Right atrium auricular region (tissue), 2 donors: ENCODE measurements around the gene DDX1. TPM values are rescaled to one million over a fixed set of nuclear protein-coding genes. Genes with fewer than 3 reads are reported as not detected.

ENCODE experiments used
- DNase-seq: peaks from one replicate; pipeline ENCODE4 v3.0.0-alpha.2; 2019; ENCODE audit warnings: low spot score
- H3K27ac ChIP-seq, 2 donors: fragments of 200-600 bp; sonication (generic); 1 replicate in 1 of 2; 2 replicates in 1 of 2; pipeline ENCODE4 v1.5.1; 2016 to 2019
- H3K27me3 ChIP-seq, 2 donors: fragments of 200-600 bp; sonication (generic); one replicate each; pipeline versions ENCODE4 v1.5.1 to v1.6.0; 2017 to 2019
- H3K36me3 ChIP-seq: fragments of 200-600 bp; sonication (generic); one replicate; pipeline ENCODE4 v1.5.1; 2016
- H3K4me1 ChIP-seq, 2 donors: fragments of 200-600 bp; sonication (generic); one replicate each; pipeline versions ENCODE4 v1.5.1 to v1.6.0; 2017 to 2019
- H3K4me3 ChIP-seq, 2 donors: fragments of 200-600 bp; sonication (generic); 1 replicate in 1 of 2; 2 replicates in 1 of 2; pipeline ENCODE4 v1.5.1; 2017 to 2019; ENCODE audit warnings: mild to moderate bottlenecking in 1 of 2, moderate library complexity in 1 of 2
- H3K9me3 ChIP-seq, 2 donors: fragments of 200-600 bp; sonication (generic); one replicate each; pipeline ENCODE4 v1.5.1; 2019
- total RNA-seq, 2 donors: library from RNA; depleted of rRNA; stranded (reverse); fragments of >200 nt; gene quantifications; one replicate each; pipeline ENCODE4 v1.1.0, GENCODE V29; 2016
- TF ChIP-seq, protein P1 (sequence below), 2 donors: fragments of 200-600 bp; sonication (generic); IDR thresholded peaks; one replicate each; pipeline ENCODE4 v1.5.1; 2019; ENCODE audit warnings: antibody characterized with exemption in 2 of 2

The DDX1 gene
- total RNA-seq, 2 donors from 2014 or later: 60.1 to 75.9 TPM

DNA sequence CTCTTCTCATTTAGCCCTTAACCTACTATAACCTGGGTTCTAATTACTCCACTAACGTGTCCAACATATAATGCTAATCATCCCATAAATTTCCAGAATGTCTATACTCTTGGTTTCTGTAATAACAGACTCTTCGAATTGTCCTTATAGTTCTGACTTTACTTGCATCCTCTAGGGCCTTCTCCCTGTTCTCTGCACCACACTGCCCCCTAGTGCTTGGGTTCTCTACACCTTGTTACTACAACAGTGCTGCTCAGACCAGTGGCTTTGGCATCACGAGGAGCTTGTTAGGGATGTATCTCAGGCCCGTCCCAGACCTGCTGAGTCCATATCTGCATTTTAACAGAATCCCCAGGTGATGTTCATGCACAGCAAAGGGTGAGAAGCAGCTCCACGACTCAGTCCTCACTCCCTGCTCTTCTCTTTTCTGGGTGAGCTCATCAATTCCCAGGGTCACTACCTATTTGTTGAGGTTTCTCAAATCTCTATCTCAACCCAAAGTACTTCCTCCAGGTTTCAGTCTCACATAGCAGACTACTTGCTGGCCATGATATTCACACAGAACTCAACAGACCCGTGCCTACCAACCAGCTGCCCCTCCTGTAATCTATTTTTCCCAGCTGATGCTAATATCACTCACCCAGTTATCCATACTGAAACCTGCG, 14.5 kb upstream of the DDX1 start:
- Histone ChIP-seq H3K27me3 (no peaks in the 10 kb centered on the region), H3K4me3 (no peak overlapping the region), H3K4me1 (no peaks in the 10 kb centered on the region), H3K36me3 (no peaks in the 10 kb centered on the region), H3K27ac (no peak overlapping the region), H3K9me3 (no peaks in the 10 kb centered on the region)
- peak; percentile 84 for DNase-seq
- TF ChIP-seq, protein P1, sequence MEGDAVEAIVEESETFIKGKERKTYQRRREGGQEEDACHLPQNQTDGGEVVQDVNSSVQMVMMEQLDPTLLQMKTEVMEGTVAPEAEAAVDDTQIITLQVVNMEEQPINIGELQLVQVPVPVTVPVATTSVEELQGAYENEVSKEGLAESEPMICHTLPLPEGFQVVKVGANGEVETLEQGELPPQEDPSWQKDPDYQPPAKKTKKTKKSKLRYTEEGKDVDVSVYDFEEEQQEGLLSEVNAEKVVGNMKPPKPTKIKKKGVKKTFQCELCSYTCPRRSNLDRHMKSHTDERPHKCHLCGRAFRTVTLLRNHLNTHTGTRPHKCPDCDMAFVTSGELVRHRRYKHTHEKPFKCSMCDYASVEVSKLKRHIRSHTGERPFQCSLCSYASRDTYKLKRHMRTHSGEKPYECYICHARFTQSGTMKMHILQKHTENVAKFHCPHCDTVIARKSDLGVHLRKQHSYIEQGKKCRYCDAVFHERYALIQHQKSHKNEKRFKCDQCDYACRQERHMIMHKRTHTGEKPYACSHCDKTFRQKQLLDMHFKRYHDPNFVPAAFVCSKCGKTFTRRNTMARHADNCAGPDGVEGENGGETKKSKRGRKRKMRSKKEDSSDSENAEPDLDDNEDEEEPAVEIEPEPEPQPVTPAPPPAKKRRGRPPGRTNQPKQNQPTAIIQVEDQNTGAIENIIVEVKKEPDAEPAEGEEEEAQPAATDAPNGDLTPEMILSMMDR (IDR thresholded peaks at IDR 0.05): peak; percentile 76 to 80

DNA sequence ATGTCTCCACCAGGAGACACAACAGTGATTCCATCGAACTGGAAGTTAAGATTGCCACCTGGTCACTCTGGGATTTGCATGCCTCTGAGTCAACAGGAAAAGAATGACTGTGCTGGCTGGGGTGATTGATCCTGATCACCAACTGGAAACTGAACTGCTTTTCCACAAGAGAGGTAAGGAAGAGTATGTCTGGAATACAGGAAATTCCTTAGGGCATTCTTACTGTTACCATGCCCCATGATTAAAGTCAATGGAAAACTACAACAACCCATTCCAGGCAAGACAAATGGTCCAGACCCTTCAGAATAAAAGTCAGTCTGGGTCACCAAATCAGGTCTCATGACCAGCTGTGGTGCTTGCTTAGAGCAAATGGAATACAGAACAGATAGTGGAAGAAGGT, 12.0 kb upstream of the DDX1 start:
- Histone ChIP-seq H3K27ac (no peak overlapping the region), H3K27me3 (no peaks in the 10 kb centered on the region), H3K36me3 (no peaks in the 10 kb centered on the region), H3K4me3 (no peak overlapping the region), H3K4me1 (no peaks in the 10 kb centered on the region), H3K9me3 (no peaks in the 10 kb centered on the region)
- TF ChIP-seq, protein P1 (IDR thresholded peaks at IDR 0.05): no peak
- no peak for DNase-seq

DNA sequence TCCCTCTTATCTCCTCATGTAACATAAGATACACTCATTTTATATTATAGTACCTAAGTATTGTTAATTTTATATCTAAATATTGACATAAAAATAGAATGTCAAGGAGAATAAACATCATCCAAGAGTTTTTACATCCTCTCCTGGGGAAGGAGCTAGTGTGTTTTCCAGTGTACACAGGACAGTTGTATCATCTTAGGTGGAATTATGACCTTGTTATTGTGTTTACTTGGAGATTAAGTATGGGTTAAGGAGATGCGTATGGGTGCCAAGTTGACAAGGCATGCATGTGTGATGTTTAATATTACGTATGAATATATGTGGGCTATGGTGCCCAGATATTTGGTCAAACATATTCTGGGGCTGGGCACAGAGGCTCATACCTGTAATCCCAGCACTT, 11.2 kb upstream of the DDX1 start:
- Histone ChIP-seq H3K9me3 (no peaks in the 10 kb centered on the region), H3K27ac (no peak overlapping the region), H3K4me1 (no peaks in the 10 kb centered on the region), H3K4me3 (no peak overlapping the region), H3K27me3 (no peaks in the 10 kb centered on the region), H3K36me3 (no peaks in the 10 kb centered on the region)
- no peak for DNase-seq
- TF ChIP-seq, protein P1 (IDR thresholded peaks at IDR 0.05): no peak

DNA sequence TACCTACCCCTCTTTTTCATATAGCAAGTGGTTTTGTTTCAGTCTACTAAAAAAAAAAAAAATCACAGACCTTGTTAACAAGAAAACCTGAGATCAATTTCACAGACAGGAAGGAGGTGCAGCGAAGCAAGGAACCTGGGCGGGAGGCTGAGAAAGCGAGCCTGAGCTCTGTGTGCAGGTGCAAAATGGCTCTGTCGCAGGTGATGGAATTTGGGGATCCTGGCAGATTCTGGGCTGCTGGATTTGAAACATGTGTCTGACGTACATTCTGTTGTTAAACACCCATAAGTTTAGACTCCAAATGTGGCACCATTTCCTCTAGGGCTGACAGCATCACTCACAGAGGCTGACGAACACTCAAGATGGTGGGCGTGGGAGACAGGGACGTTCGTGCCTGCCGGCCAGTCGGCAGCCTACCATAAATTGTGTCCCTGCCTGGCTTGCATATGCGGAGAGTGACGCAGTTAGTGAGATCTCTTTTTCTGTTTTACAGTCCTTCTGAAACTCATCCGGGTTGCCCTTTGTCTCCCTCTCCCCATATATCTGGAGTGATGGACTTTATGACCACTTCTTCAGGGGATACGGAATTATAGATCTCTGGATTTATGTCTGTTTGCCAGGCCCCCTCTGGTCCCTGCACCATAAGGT, 8.8 kb upstream of the DDX1 start:
- no peaks in the 10 kb centered on the region for H3K27me3 ChIP-seq
- TF ChIP-seq, protein P1 (IDR thresholded peaks at IDR 0.05): no peak
- no peak overlapping the region for H3K27ac ChIP-seq
- no peaks in the 10 kb centered on the region for H3K36me3 ChIP-seq
- H3K9me3 ChIP-seq: no peaks in the 10 kb centered on the region
- H3K4me1 ChIP-seq: no peaks in the 10 kb centered on the region
- DNase-seq: no peak
- no peak overlapping the region for H3K4me3 ChIP-seq

DNA sequence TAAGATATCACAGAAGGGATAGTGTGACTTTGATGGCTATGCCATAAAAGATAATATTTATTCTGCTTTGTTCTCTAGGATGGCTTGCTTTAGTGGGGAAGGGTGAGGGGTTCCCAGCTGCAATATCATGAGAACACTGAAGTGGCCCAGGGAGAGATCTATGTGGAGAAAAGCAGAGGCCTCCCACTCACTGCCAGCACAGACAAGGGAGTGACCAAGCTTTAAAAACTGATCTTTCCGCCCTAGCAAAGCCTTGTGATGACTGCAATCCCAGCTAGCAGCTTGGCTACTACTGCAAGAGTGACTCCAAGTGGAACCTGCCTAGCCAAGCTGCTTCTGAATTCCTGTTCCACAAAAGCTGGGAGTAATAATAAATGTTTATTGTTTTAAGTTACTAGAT, 7.8 kb upstream of the DDX1 start:
- Histone ChIP-seq H3K4me1 (no peaks in the 10 kb centered on the region), H3K36me3 (no peaks in the 10 kb centered on the region), H3K27me3 (no peaks in the 10 kb centered on the region), H3K4me3 (no peak overlapping the region), H3K27ac (no peak overlapping the region), H3K9me3 (no peaks in the 10 kb centered on the region)
- no peak for DNase-seq
- TF ChIP-seq, protein P1 (IDR thresholded peaks at IDR 0.05): no peak
